ENCODE results near the gene TMEM14A. TPM values are rescaled to one million over a fixed set of nuclear protein-coding genes. Genes with fewer than 3 reads are reported as not detected.

The TMEM14A gene
- total RNA-seq, 2 experiments from 2014 or later = 21.5 to 22.2 TPM

GRCh38 chr6:52725535-52726192 is 54.8 kb downstream of the TMEM14A start:
- no peak for DNase-seq
- CTCF ChIA-PET = interaction anchor here (1.0 to 1.1 kb wide), 2 partner anchors 10 to 758 kb away, joined by 3 to 4 read pairs; no protein-coding TSS in a partner anchor
- peaks cover 5% of the 10 kb centered on the region for H3K27me3 Mint-ChIP-seq (ENCODE audit: low read depth)
- no peak overlapping the region for H3K27ac Mint-ChIP-seq
- no peak overlapping the region for H3K4me3 Mint-ChIP-seq
- POLR2A ChIA-PET = no interaction called here
- H3K9me3 Mint-ChIP-seq (ENCODE audit: insufficient read depth) = no peaks in the 10 kb centered on the region
- no peaks in the 10 kb centered on the region for H3K36me3 Mint-ChIP-seq (ENCODE audit: low read depth)
- H3K4me1 Mint-ChIP-seq (ENCODE audit: low read depth) = no peaks in the 10 kb centered on the region
- ATAC-seq = no peak

GRCh38 chr6:52726193-52726542 is 55.3 kb downstream of the TMEM14A start:
- Mint-ChIP-seq H3K36me3 (ENCODE audit: low read depth) (no peaks in the 10 kb centered on the region), H3K27me3 (ENCODE audit: low read depth) (peaks cover 5% of the 10 kb centered on the region)

GRCh38 chr6:52726741-52727535 is 56.0 kb downstream of the TMEM14A start:
- ATAC-seq = no peak
- DNase-seq = no peak
- ChIA-PET POLR2A (no interaction called here), CTCF (no interaction called here)
- Mint-ChIP-seq H3K36me3 (ENCODE audit: low read depth) (no peaks in the 10 kb centered on the region), H3K27me3 (ENCODE audit: low read depth) (peaks cover 5% of the 10 kb centered on the region), H3K4me1 (ENCODE audit: low read depth) (no peaks in the 10 kb centered on the region), H3K27ac (no peak overlapping the region), H3K4me3 (no peak overlapping the region), H3K9me3 (ENCODE audit: insufficient read depth) (no peaks in the 10 kb centered on the region)

More at GRCh38 chr6:52726193-52726542, 55.3 kb downstream of the TMEM14A start:
- CTCF ChIA-PET = no interaction called here
- Mint-ChIP-seq H3K4me3 (no peak overlapping the region), H3K27ac (no peak overlapping the region), H3K9me3 (ENCODE audit: insufficient read depth) (no peaks in the 10 kb centered on the region), H3K4me1 (ENCODE audit: low read depth) (no peaks in the 10 kb centered on the region)
- DNase-seq (no peak), ATAC-seq (no peak)
- POLR2A ChIA-PET = no interaction called here

- POLR2A ChIA-PET = no interaction called here
- DNase-seq (no peak), ATAC-seq (no peak)
- Mint-ChIP-seq H3K9me3 (ENCODE audit: insufficient read depth) (no peaks in the 10 kb centered on the region), H3K36me3 (ENCODE audit: low read depth) (no peaks in the 10 kb centered on the region), H3K4me3 (no peak overlapping the region), H3K27me3 (ENCODE audit: low read depth) (peaks cover 5% of the 10 kb centered on the region), H3K4me1 (ENCODE audit: low read depth) (no peaks in the 10 kb centered on the region), H3K27ac (no peak overlapping the region)
- CTCF ChIA-PET = no interaction called here
These were observed 57.0 kb downstream of the TMEM14A start for GRCh38 chr6:52727908-52728307.

GRCh38 chr6:52728394-52728793 is 57.5 kb downstream of the TMEM14A start:
- Mint-ChIP-seq H3K27me3 (ENCODE audit: low read depth) (peaks cover 5% of the 10 kb centered on the region), H3K36me3 (ENCODE audit: low read depth) (no peaks in the 10 kb centered on the region), H3K9me3 (ENCODE audit: insufficient read depth) (no peaks in the 10 kb centered on the region), H3K4me1 (ENCODE audit: low read depth) (no peaks in the 10 kb centered on the region), H3K27ac (no peak overlapping the region), H3K4me3 (no peak overlapping the region)
- POLR2A ChIA-PET = no interaction called here
- no peak for ATAC-seq
- no peak for DNase-seq
- CTCF ChIA-PET = no interaction called here

- no peak for DNase-seq
- Mint-ChIP-seq H3K4me1 (ENCODE audit: low read depth) (no peaks in the 10 kb centered on the region), H3K4me3 (no peak overlapping the region), H3K36me3 (ENCODE audit: low read depth) (no peaks in the 10 kb centered on the region), H3K27me3 (ENCODE audit: low read depth) (peaks cover 5% of the 10 kb centered on the region), H3K9me3 (ENCODE audit: insufficient read depth) (no peaks in the 10 kb centered on the region), H3K27ac (no peak overlapping the region)
- ATAC-seq = no peak
- ChIA-PET CTCF (no interaction called here), POLR2A (no interaction called here)
These were observed 58.7 kb downstream of the TMEM14A start for GRCh38 chr6:52729576-52729975.

GRCh38 chr6:52731719-52732118 is 60.8 kb downstream of the TMEM14A start:
- ChIA-PET CTCF (no interaction called here), POLR2A (no interaction called here)
- Mint-ChIP-seq H3K27ac (no peak overlapping the region), H3K4me3 (no peak overlapping the region), H3K27me3 (ENCODE audit: low read depth) (peaks cover 2% of the 10 kb centered on the region), H3K4me1 (ENCODE audit: low read depth) (no peaks in the 10 kb centered on the region), H3K9me3 (ENCODE audit: insufficient read depth) (no peaks in the 10 kb centered on the region), H3K36me3 (ENCODE audit: low read depth) (no peaks in the 10 kb centered on the region)
- ATAC-seq (no peak), DNase-seq (no peak)

GRCh38 chr6:52733172-52733571 is 62.3 kb downstream of the TMEM14A start:
- H3K27ac Mint-ChIP-seq = no peak overlapping the region
- DNase-seq (no peak), ATAC-seq (no peak)
- H3K36me3 Mint-ChIP-seq (ENCODE audit: low read depth) = no peaks in the 10 kb centered on the region
- ChIA-PET CTCF (no interaction called here), POLR2A (no interaction called here)
- no peaks in the 10 kb centered on the region for H3K9me3 Mint-ChIP-seq (ENCODE audit: insufficient read depth)
- no peaks in the 10 kb centered on the region for H3K4me1 Mint-ChIP-seq (ENCODE audit: low read depth)
- H3K27me3 Mint-ChIP-seq (ENCODE audit: low read depth) = peaks cover 2% of the 10 kb centered on the region
- H3K4me3 Mint-ChIP-seq = no peak overlapping the region

GRCh38 chr6:52734072-52734471 is 63.2 kb downstream of the TMEM14A start:
- no peak overlapping the region for H3K27ac Mint-ChIP-seq
- DNase-seq (no peak), ATAC-seq (no peak)
- no peaks in the 10 kb centered on the region for H3K27me3 Mint-ChIP-seq (ENCODE audit: low read depth)
- ChIA-PET CTCF (no interaction called here), POLR2A (no interaction called here)
- H3K9me3 Mint-ChIP-seq (ENCODE audit: insufficient read depth) = no peaks in the 10 kb centered on the region
- no peaks in the 10 kb centered on the region for H3K36me3 Mint-ChIP-seq (ENCODE audit: low read depth)
- no peaks in the 10 kb centered on the region for H3K4me1 Mint-ChIP-seq (ENCODE audit: low read depth)
- no peak overlapping the region for H3K4me3 Mint-ChIP-seq

- DNase-seq = no peak
- no peaks in the 10 kb centered on the region for H3K27me3 Mint-ChIP-seq (ENCODE audit: low read depth)
- H3K9me3 Mint-ChIP-seq (ENCODE audit: insufficient read depth) = no peaks in the 10 kb centered on the region
- no peak overlapping the region for H3K4me3 Mint-ChIP-seq
- no peak for ATAC-seq
- no peaks in the 10 kb centered on the region for H3K4me1 Mint-ChIP-seq (ENCODE audit: low read depth)
- no peak overlapping the region for H3K27ac Mint-ChIP-seq
- H3K36me3 Mint-ChIP-seq (ENCODE audit: low read depth) = no peaks in the 10 kb centered on the region
- ChIA-PET CTCF (no interaction called here), POLR2A (no interaction called here)
These were observed 64.2 kb downstream of the TMEM14A start for GRCh38 chr6:52735071-52735470.

- DNase-seq (no peak), ATAC-seq (no peak)
- ChIA-PET CTCF (no interaction called here), POLR2A (no interaction called here)
- Mint-ChIP-seq H3K27ac (no peak overlapping the region), H3K9me3 (ENCODE audit: insufficient read depth) (no peaks in the 10 kb centered on the region), H3K4me1 (ENCODE audit: low read depth) (no peaks in the 10 kb centered on the region), H3K36me3 (ENCODE audit: low read depth) (no peaks in the 10 kb centered on the region), H3K4me3 (no peak overlapping the region), H3K27me3 (ENCODE audit: low read depth) (no peaks in the 10 kb centered on the region)
These were observed 65.2 kb downstream of the TMEM14A start for GRCh38 chr6:52736145-52736544.

Data from activated CD8-positive, alpha-beta T cell treated with anti-CD3 and anti-CD28 coated beads, Interleukin-2, amount 10 ng/mL, durations not matched to agents 7 days and 5 days (primary cell).